Measurements from ENCODE around the gene LRRC4C.

DNA sequence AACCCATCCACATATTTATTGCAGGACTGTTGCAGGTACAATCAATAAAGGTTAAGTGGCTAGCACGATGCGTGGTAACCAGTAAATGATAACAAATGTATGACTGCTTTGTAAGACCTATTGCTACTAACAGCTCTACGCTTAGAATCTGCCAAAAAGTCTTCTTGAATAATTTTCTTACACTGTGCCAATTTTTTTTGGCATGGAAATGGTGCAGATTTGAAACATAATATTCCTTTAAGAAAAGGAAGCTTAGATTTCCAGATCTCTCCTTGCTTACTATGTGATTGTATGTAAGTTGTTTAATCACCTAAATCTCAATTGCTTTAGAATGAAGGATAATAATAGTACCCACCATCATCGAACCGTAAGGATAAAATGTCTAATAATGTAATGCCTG, 192.0 kb downstream of the LRRC4C start:
- TF ChIP-seq, protein P1, sequence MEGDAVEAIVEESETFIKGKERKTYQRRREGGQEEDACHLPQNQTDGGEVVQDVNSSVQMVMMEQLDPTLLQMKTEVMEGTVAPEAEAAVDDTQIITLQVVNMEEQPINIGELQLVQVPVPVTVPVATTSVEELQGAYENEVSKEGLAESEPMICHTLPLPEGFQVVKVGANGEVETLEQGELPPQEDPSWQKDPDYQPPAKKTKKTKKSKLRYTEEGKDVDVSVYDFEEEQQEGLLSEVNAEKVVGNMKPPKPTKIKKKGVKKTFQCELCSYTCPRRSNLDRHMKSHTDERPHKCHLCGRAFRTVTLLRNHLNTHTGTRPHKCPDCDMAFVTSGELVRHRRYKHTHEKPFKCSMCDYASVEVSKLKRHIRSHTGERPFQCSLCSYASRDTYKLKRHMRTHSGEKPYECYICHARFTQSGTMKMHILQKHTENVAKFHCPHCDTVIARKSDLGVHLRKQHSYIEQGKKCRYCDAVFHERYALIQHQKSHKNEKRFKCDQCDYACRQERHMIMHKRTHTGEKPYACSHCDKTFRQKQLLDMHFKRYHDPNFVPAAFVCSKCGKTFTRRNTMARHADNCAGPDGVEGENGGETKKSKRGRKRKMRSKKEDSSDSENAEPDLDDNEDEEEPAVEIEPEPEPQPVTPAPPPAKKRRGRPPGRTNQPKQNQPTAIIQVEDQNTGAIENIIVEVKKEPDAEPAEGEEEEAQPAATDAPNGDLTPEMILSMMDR (IDR thresholded peaks at IDR 0.05; ENCODE audit: extremely low read depth in 1 of 2, insufficient read depth in 1 of 2, low read depth in 1 of 2, low read length in 2 of 2): no peak
- TF ChIP-seq POLR2A (IDR thresholded peaks at IDR 0.05; ENCODE audit: low read depth, low read length): no peak
- no peak for TF ChIP-seq EZH2 (IDR thresholded peaks at IDR 0.05; ENCODE audit: borderline replicate concordance, low read depth, low read length, severe bottlenecking)

Data from endothelial cell of umbilical vein (primary cell).